ENCODE results near the gene IGSF21. TPM values are rescaled to one million over a fixed set of nuclear protein-coding genes. Genes with fewer than 3 reads are reported as not detected.
"Not testable (repeated sequence)": the region's sequence is repeated elsewhere in the genome, so short reads cannot be mapped to it uniquely, and the experiment has no call there.

The IGSF21 gene
- total RNA-seq, 1 experiment from 2014 or later = not detected

- no peak for DNase-seq (ENCODE audit: low read depth, low spot score)
- in situ Hi-C loops (cut with HindIII; ENCODE audit: low pct_unique_long_range_greater_than_20kb, low sequenced_read_pairs) = no loop called here
Observed at GRCh38 chr1:18155881-18156385, 48.3 kb downstream of the IGSF21 start.

GRCh38 chr1:18157352-18157751 is 49.8 kb downstream of the IGSF21 start:
- in situ Hi-C loops (cut with HindIII; ENCODE audit: low pct_unique_long_range_greater_than_20kb, low sequenced_read_pairs) = no loop called here
- DNase-seq (ENCODE audit: low read depth, low spot score) = no peak

- DNase-seq (ENCODE audit: low read depth, low spot score) = no peak
- in situ Hi-C loops (cut with HindIII; ENCODE audit: low pct_unique_long_range_greater_than_20kb, low sequenced_read_pairs) = no loop called here
Observed at GRCh38 chr1:18157968-18158367, 50.4 kb downstream of the IGSF21 start.

GRCh38 chr1:18158714-18159113 is 51.1 kb downstream of the IGSF21 start:
- in situ Hi-C loops (cut with HindIII; ENCODE audit: low pct_unique_long_range_greater_than_20kb, low sequenced_read_pairs) = no loop called here
- no peak for DNase-seq (ENCODE audit: low read depth, low spot score)

GRCh38 chr1:18160290-18160942 is 52.8 kb downstream of the IGSF21 start:
- no peak for DNase-seq (ENCODE audit: low read depth, low spot score)
- in situ Hi-C loops (cut with HindIII; ENCODE audit: low pct_unique_long_range_greater_than_20kb, low sequenced_read_pairs) = no loop called here

GRCh38 chr1:18161690-18162089 is 54.1 kb downstream of the IGSF21 start:
- no peak for DNase-seq (ENCODE audit: low read depth, low spot score)
- in situ Hi-C loops (cut with HindIII; ENCODE audit: low pct_unique_long_range_greater_than_20kb, low sequenced_read_pairs) = no loop called here

GRCh38 chr1:18165640-18166039 is 58.0 kb downstream of the IGSF21 start:
- in situ Hi-C loops (cut with HindIII; ENCODE audit: low pct_unique_long_range_greater_than_20kb, low sequenced_read_pairs); DNase-seq (ENCODE audit: low read depth, low spot score): not testable (repeated sequence)

GRCh38 chr1:18166341-18166740 is 58.7 kb downstream of the IGSF21 start:
- in situ Hi-C loops (cut with HindIII; ENCODE audit: low pct_unique_long_range_greater_than_20kb, low sequenced_read_pairs) = no loop called here
- no peak for DNase-seq (ENCODE audit: low read depth, low spot score)

GRCh38 chr1:18166929-18167328 is 59.3 kb downstream of the IGSF21 start:
- in situ Hi-C loops (cut with HindIII; ENCODE audit: low pct_unique_long_range_greater_than_20kb, low sequenced_read_pairs) = no loop called here
- DNase-seq (ENCODE audit: low read depth, low spot score) = no peak

- in situ Hi-C loops (cut with HindIII; ENCODE audit: low pct_unique_long_range_greater_than_20kb, low sequenced_read_pairs) = no loop called here
- DNase-seq (ENCODE audit: low read depth, low spot score) = no peak
Observed at GRCh38 chr1:18170444-18170843, 62.8 kb downstream of the IGSF21 start.

GRCh38 chr1:18174037-18174436 is 66.4 kb downstream of the IGSF21 start:
- DNase-seq (ENCODE audit: low read depth, low spot score) = no peak
- in situ Hi-C loops (cut with HindIII; ENCODE audit: low pct_unique_long_range_greater_than_20kb, low sequenced_read_pairs) = no loop called here

- DNase-seq (ENCODE audit: low read depth, low spot score) = no peak
- in situ Hi-C loops (cut with HindIII; ENCODE audit: low pct_unique_long_range_greater_than_20kb, low sequenced_read_pairs) = no loop called here
Observed at GRCh38 chr1:18175051-18175450, 67.5 kb downstream of the IGSF21 start.

GRCh38 chr1:18175530-18176377 is 68.2 kb downstream of the IGSF21 start:
- in situ Hi-C loops (cut with HindIII; ENCODE audit: low pct_unique_long_range_greater_than_20kb, low sequenced_read_pairs) = no loop called here
- DNase-seq (ENCODE audit: low read depth, low spot score) = no peak

GRCh38 chr1:18176619-18177018 is 69.0 kb downstream of the IGSF21 start:
- in situ Hi-C loops (cut with HindIII; ENCODE audit: low pct_unique_long_range_greater_than_20kb, low sequenced_read_pairs) = no loop called here

GRCh38 chr1:18178111-18178510 is 70.5 kb downstream of the IGSF21 start:
- in situ Hi-C loops (cut with HindIII; ENCODE audit: low pct_unique_long_range_greater_than_20kb, low sequenced_read_pairs) = no loop called here
- no peak for DNase-seq (ENCODE audit: low read depth, low spot score)

More at GRCh38 chr1:18176619-18177018, 69.0 kb downstream of the IGSF21 start:
- no peak for DNase-seq (ENCODE audit: low read depth, low spot score)

- DNase-seq (ENCODE audit: low read depth, low spot score) = no peak
- in situ Hi-C loops (cut with HindIII; ENCODE audit: low pct_unique_long_range_greater_than_20kb, low sequenced_read_pairs) = no loop called here
Observed at GRCh38 chr1:18179009-18179408, 71.4 kb downstream of the IGSF21 start.

- in situ Hi-C loops (cut with HindIII; ENCODE audit: low pct_unique_long_range_greater_than_20kb, low sequenced_read_pairs) = no loop called here
- no peak for DNase-seq (ENCODE audit: low read depth, low spot score)
Observed at GRCh38 chr1:18182398-18183160, 75.0 kb downstream of the IGSF21 start.

- no peak for DNase-seq (ENCODE audit: low read depth, low spot score)
- in situ Hi-C loops (cut with HindIII; ENCODE audit: low pct_unique_long_range_greater_than_20kb, low sequenced_read_pairs) = no loop called here
Observed at GRCh38 chr1:18183533-18183932, 75.9 kb downstream of the IGSF21 start.
